ENCODE results near the gene CBLIF. TPM values are rescaled to one million over a fixed set of nuclear protein-coding genes. Genes with fewer than 3 reads are reported as not detected.

The CBLIF gene
- total and polyA plus RNA-seq, 12 donors: 0.06 TPM; not detected in 11

- Histone ChIP-seq H3K4me3 (no peak overlapping the region), H3K27me3 (no peaks in the 10 kb centered on the region), H3K36me3 (replicated peaks in 1 of 2) (no peaks in the 10 kb centered on the region), H3K9me3 (replicated peaks in 1 of 3) (no peaks in the 10 kb centered on the region), H3K4me1 (replicated peaks in 1 of 2) (no peaks in the 10 kb centered on the region), H3K27ac (no peak overlapping the region)
- DNase-seq: no peak
- TF ChIP-seq POLR2A (IDR thresholded peaks at IDR 0.05): no peak
- TF ChIP-seq, protein P1, sequence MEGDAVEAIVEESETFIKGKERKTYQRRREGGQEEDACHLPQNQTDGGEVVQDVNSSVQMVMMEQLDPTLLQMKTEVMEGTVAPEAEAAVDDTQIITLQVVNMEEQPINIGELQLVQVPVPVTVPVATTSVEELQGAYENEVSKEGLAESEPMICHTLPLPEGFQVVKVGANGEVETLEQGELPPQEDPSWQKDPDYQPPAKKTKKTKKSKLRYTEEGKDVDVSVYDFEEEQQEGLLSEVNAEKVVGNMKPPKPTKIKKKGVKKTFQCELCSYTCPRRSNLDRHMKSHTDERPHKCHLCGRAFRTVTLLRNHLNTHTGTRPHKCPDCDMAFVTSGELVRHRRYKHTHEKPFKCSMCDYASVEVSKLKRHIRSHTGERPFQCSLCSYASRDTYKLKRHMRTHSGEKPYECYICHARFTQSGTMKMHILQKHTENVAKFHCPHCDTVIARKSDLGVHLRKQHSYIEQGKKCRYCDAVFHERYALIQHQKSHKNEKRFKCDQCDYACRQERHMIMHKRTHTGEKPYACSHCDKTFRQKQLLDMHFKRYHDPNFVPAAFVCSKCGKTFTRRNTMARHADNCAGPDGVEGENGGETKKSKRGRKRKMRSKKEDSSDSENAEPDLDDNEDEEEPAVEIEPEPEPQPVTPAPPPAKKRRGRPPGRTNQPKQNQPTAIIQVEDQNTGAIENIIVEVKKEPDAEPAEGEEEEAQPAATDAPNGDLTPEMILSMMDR (IDR thresholded peaks at IDR 0.05): no peak
- whole genome bisulfite sequencing, 4 donors: 8 to 51% (median 45%) methylated on average over 1 of the region's 1 CpG
- intact Hi-C loops (cut with DNase I): no loop called here
Measured at GRCh38 chr11:59879567-59879966, 34.3 kb upstream of the CBLIF start.

DNA sequence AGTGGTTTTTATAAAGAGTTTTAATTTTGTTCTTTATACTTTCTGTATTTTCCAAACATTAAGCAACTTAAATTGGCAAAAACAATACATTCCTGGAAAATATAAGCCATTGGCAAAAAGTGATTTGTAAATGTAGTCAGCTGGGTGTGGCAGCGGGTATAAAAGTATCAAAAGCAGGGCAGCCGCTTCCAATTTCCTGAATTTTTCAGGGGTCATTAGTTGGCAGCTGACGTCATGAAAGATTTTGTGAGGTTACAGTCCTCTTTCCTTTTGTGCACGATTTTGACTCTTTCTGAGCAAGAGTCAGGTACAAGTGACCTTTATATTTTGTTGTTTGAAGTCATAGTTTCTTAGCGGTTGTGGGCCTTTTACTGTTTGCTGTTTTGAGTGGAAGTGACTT, 33.3 kb upstream of the CBLIF start, which contains the start of gene OOSP3:
OOSP3 (plus strand) TSS at position 208 of the 400 bp plus-strand sequence; CDS start at position 235, 27 bp downstream.
- DNase-seq: no peak
- no peaks in the 10 kb centered on the region for H3K4me1 ChIP-seq (replicated peaks in 1 of 2)
- TF ChIP-seq POLR2A (IDR thresholded peaks at IDR 0.05): no peak
- TF ChIP-seq, protein P1 (IDR thresholded peaks at IDR 0.05): no peak
- H3K9me3 ChIP-seq (replicated peaks in 1 of 3): no peaks in the 10 kb centered on the region
- H3K27ac ChIP-seq: no peak within 1 kb of the TSS
- H3K4me3 ChIP-seq: no peak within 1 kb of the TSS
- H3K27me3 ChIP-seq: no peaks in the 10 kb centered on the region
- 71 to 79% (median 75%) methylated on average over 5 of the region's 5 CpGs for WGBS, 4 donors
- H3K36me3 ChIP-seq (replicated peaks in 1 of 2): no peaks in the 10 kb centered on the region
- intact Hi-C loops (cut with DNase I): no loop called here

DNA sequence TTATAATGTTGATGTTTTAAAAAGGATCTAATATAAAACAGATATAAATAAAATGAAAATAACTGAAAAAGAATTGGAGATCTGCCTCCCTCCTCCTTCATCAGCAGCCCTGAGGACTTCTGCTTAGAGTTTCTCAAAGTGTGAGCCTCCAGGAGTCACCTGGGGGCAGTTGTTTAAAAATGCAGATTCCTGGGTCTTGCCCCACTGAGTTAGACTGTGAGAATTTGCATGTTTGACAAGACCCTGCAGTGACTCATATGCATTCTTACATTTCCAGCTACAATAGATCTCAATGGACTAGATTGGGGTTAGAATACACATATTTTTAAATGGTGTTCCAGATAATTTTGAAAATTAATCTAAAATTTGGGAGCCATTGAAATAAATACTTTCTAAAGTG, 32.5 kb upstream of the CBLIF start:
- no peak overlapping the region for H3K4me3 ChIP-seq
- H3K9me3 ChIP-seq (replicated peaks in 1 of 3): no peaks in the 10 kb centered on the region
- no peaks in the 10 kb centered on the region for H3K27me3 ChIP-seq
- intact Hi-C loops (cut with DNase I): no loop called here
- no peaks in the 10 kb centered on the region for H3K4me1 ChIP-seq (replicated peaks in 1 of 2)
- H3K36me3 ChIP-seq (replicated peaks in 1 of 2): no peaks in the 10 kb centered on the region
- TF ChIP-seq POLR2A (IDR thresholded peaks at IDR 0.05): no peak
- TF ChIP-seq, protein P1 (IDR thresholded peaks at IDR 0.05): no peak
- DNase-seq: no peak
- H3K27ac ChIP-seq: no peak overlapping the region

- Histone ChIP-seq H3K9me3 (replicated peaks in 1 of 3) (no peaks in the 10 kb centered on the region), H3K36me3 (replicated peaks in 1 of 2) (no peaks in the 10 kb centered on the region), H3K4me3 (no peak overlapping the region), H3K27me3 (no peaks in the 10 kb centered on the region), H3K4me1 (replicated peaks in 1 of 2) (no peaks in the 10 kb centered on the region), H3K27ac (no peak overlapping the region)
- TF ChIP-seq, protein P1 (IDR thresholded peaks at IDR 0.05): no peak
- TF ChIP-seq POLR2A (IDR thresholded peaks at IDR 0.05): no peak
- intact Hi-C loops (cut with DNase I): no loop called here
- DNase-seq: no peak
Measured at GRCh38 chr11:59877325-59877724, 32.0 kb upstream of the CBLIF start.

All from adrenal gland (tissue), 12 donors.